CD4-positive, alpha-beta T cell (primary cell): ENCODE data around the gene TBC1D16. TPM values are rescaled to one million over a fixed set of nuclear protein-coding genes. Genes with fewer than 3 reads are reported as not detected.
A peak's percentile ranks its signal among the peaks of the same experiment; 100 is the strongest.

Source experiments
- ATAC-seq: fragments of 200-7000 bp; cut with Tn5 transposase; one replicate; pipeline ENCODE4 v1.10.0; 2022; ENCODE audit warnings: mild to moderate bottlenecking; ENCODE audit not compliant: poor library complexity
- CTCF ChIA-PET: fragments of 350-600 bp; sonication (Branson Sonifier 250); formaldehyde crosslinking; loops from one replicate; lab custom pipeline; 2021; ENCODE audit warnings: antibody characterized with exemption, inconsistent platforms; lab: Charles Lee
- POLR2A ChIA-PET: fragments of 350-600 bp; sonication (Branson Sonifier 250); formaldehyde crosslinking; loops from one replicate; lab custom pipeline; 2021; ENCODE audit warnings: antibody characterized with exemption, inconsistent platforms; lab: Charles Lee
- DNase-seq, 14 experiments: peaks; one replicate each; pipeline ENCODE4 v3.0.0-alpha.2; 2013 to 2020; ENCODE audit warnings: mixed read lengths in 2 of 14
- H3K27ac ChIP-seq, 2 donors: one replicate each; pipeline versions ENCODE4 v1.5.1 to v1.7.0; 2013; ENCODE audit warnings: low read length in 2 of 2, low read depth in 1 of 2, mild to moderate bottlenecking in 1 of 2
- H3K27me3 ChIP-seq, 2 experiments: 1 replicate in 1 of 2; 2 replicates in 1 of 2; pipeline versions ENCODE4 v1.6.1 to v1.7.0; 2013; ENCODE audit warnings: low read length in 2 of 2, control low read depth in 1 of 2, mild to moderate bottlenecking in 1 of 2, moderate library complexity in 1 of 2; ENCODE audit not compliant: insufficient read depth in 2 of 2, control insufficient read depth in 1 of 2
- H3K36me3 ChIP-seq: one replicate; pipeline ENCODE4 v1.6.1; 2013; ENCODE audit warnings: low read length, control low read depth; ENCODE audit not compliant: insufficient read depth
- H3K4me1 ChIP-seq: one replicate; pipeline ENCODE4 v1.6.1; 2013; ENCODE audit warnings: low read length, control low read depth; ENCODE audit not compliant: insufficient read depth
- H3K4me3 ChIP-seq: one replicate; pipeline ENCODE4 v1.5.1; 2013; ENCODE audit warnings: mild to moderate bottlenecking, low read length, moderate library complexity
- H3K9me3 ChIP-seq, 2 experiments: 1 replicate in 1 of 2; 2 replicates in 1 of 2; pipeline versions ENCODE4 v1.6.1 to v1.7.0; 2013; ENCODE audit warnings: low read length in 2 of 2, mild to moderate bottlenecking in 2 of 2, control low read depth in 1 of 2, moderate library complexity in 1 of 2; ENCODE audit not compliant: control insufficient read depth in 1 of 2, insufficient read depth in 1 of 2
- H3K27ac Mint-ChIP-seq: one replicate; pipeline ENCODE4 v1.8.0; 2020; ENCODE audit warnings: mixed read lengths
- H3K27me3 Mint-ChIP-seq: one replicate; pipeline ENCODE4 v1.8.0; 2021; ENCODE audit warnings: mixed read lengths
- H3K36me3 Mint-ChIP-seq: one replicate; pipeline ENCODE4 v1.8.0; 2021; ENCODE audit warnings: low read depth, mixed read lengths
- H3K4me1 Mint-ChIP-seq: one replicate; pipeline ENCODE4 v1.8.0; 2021; ENCODE audit warnings: low read depth, mixed read lengths
- H3K4me3 Mint-ChIP-seq: one replicate; pipeline ENCODE4 v1.8.0; 2020; ENCODE audit warnings: mild to moderate bottlenecking, mixed read lengths
- H3K9me3 Mint-ChIP-seq: one replicate; pipeline ENCODE4 v1.8.0; 2020; ENCODE audit warnings: mixed read lengths
- CTCF ChIP-seq: fragments of 200-600 bp; IDR thresholded peaks from one replicate; pipeline ENCODE4 v1.8.0; 2022; ENCODE audit warnings: antibody characterized with exemption, mild to moderate bottlenecking
- intact Hi-C, 2 experiments: fragments of 100-400 bp; cut with DNase I in 1 of 2; cut with micrococcal nuclease in 1 of 2; formaldehyde crosslinking; loops; one replicate each; pipeline versions ENCODE4 v1.15.1 to v1.9.0; 2023 to 2025; cut with DNase I, micrococcal nuclease
- total RNA-seq, 174 experiments: library from RNA in 2 of 174; stranded (reverse) in 2 of 174; gene quantifications; one replicate each; pipeline ENCODE4 v1.2.3 and lab custom pipeline; 2021 to 2026

TBC1D16 gene
- total RNA-seq, 2 experiments from 2014 or later, result 1.9 to 2.5 TPM

- Mint-ChIP-seq H3K9me3 (no peaks in the 10 kb centered on the region), H3K4me3 (peak overlapping the region; percentile 14), H3K27ac (no peak overlapping the region), H3K4me1 (peaks cover 12% of the 10 kb centered on the region), H3K27me3 (no peaks in the 10 kb centered on the region), H3K36me3 (no peaks in the 10 kb centered on the region)
- Histone ChIP-seq H3K27me3 (peaks cover 0 to 10% of the 10 kb centered on the region in 2 experiments), H3K9me3 (no peaks in the 10 kb centered on the region), H3K36me3 (no peaks in the 10 kb centered on the region), H3K4me1 (peaks cover 19% of the 10 kb centered on the region), H3K4me3 (no peak overlapping the region), H3K27ac (no peak overlapping the region)
- CTCF ChIA-PET, result no interaction called here
- ATAC-seq (no peak), DNase-seq (no peak)
- no peak for TF ChIP-seq CTCF
- POLR2A ChIA-PET, result no interaction called here
- intact Hi-C loops, result no loop called here
Observed at GRCh38 chr17:80031691-80032430, 3.8 kb downstream of the TBC1D16 start.

GRCh38 chr17:80030730-80031410 is 4.8 kb downstream of the TBC1D16 start:
- CTCF ChIA-PET, result no interaction called here
- H3K4me3 ChIP-seq, result no peak overlapping the region
- peaks cover 0 to 8% of the 10 kb centered on the region in 2 experiments for H3K27me3 ChIP-seq
- Mint-ChIP-seq H3K4me1 (peaks cover 9% of the 10 kb centered on the region), H3K9me3 (no peaks in the 10 kb centered on the region), H3K27ac (no peak overlapping the region), H3K36me3 (no peaks in the 10 kb centered on the region), H3K4me3 (no peak overlapping the region), H3K27me3 (no peaks in the 10 kb centered on the region)
- POLR2A ChIA-PET, result no interaction called here
- H3K27ac ChIP-seq, result no peak overlapping the region
- H3K9me3 ChIP-seq, result no peaks in the 10 kb centered on the region
- no peak for TF ChIP-seq CTCF
- intact Hi-C loops, result no loop called here
- ATAC-seq, result no peak
- no peak for DNase-seq
- no peaks in the 10 kb centered on the region for H3K36me3 ChIP-seq
- peaks cover 10% of the 10 kb centered on the region for H3K4me1 ChIP-seq

- ChIA-PET CTCF (interaction anchor here (0.9 to 1.3 kb wide), 3 partner anchors 21 to 38 kb away, joined by 3 read pairs; no protein-coding TSS in a partner anchor), POLR2A (no interaction called here)
- no peaks in the 10 kb centered on the region for H3K27me3 Mint-ChIP-seq
- Histone ChIP-seq H3K27ac (no peak overlapping the region), H3K4me1 (no peaks in the 10 kb centered on the region), H3K9me3 (no peaks in the 10 kb centered on the region), H3K36me3 (no peaks in the 10 kb centered on the region), H3K27me3 (peaks cover 0 to 2% of the 10 kb centered on the region in 2 experiments), H3K4me3 (no peak overlapping the region)
- intact Hi-C loops, result no loop called here
- DNase-seq (no peak), ATAC-seq (no peak)
- peaks cover under 1% of the 10 kb centered on the region for H3K4me1 Mint-ChIP-seq
- no peak overlapping the region for H3K27ac Mint-ChIP-seq
- H3K4me3 Mint-ChIP-seq, result no peak overlapping the region
- H3K9me3 Mint-ChIP-seq, result no peaks in the 10 kb centered on the region
- H3K36me3 Mint-ChIP-seq, result no peaks in the 10 kb centered on the region
- TF ChIP-seq CTCF, result no peak
Observed at GRCh38 chr17:80029258-80029974, 6.3 kb downstream of the TBC1D16 start.
